Ascending aorta (tissue), 2 donors: Measurements from ENCODE around the gene LRP8. TPM values are rescaled to one million over a fixed set of nuclear protein-coding genes. Genes with fewer than 3 reads are reported as not detected.

Experiments used
- DNase-seq, 2 donors: peaks; one replicate each; pipeline ENCODE4 v3.0.0-alpha.2; 2019; ENCODE audit warnings: low spot score in 2 of 2
- H3K27ac ChIP-seq, 2 donors: fragments of 200-600 bp; sonication (generic); one replicate each; pipeline ENCODE4 v1.5.1; 2016 to 2017; ENCODE audit warnings: mild to moderate bottlenecking in 1 of 2
- H3K27me3 ChIP-seq: fragments of 200-600 bp; sonication (generic); one replicate; pipeline ENCODE4 v1.5.1; 2017
- H3K36me3 ChIP-seq, 2 donors: fragments of 200-600 bp; sonication (generic); one replicate each; pipeline ENCODE4 v1.5.1; 2016
- H3K4me1 ChIP-seq, 2 donors: fragments of 200-600 bp; sonication (generic); one replicate each; pipeline ENCODE4 v1.5.1; 2016 to 2017; ENCODE audit warnings: mild to moderate bottlenecking in 1 of 2
- H3K4me3 ChIP-seq, 2 donors: fragments of 200-600 bp; sonication (generic); one replicate each; pipeline ENCODE4 v1.5.1; 2016 to 2017; ENCODE audit warnings: mild to moderate bottlenecking in 1 of 2
- H3K9me3 ChIP-seq, 2 donors: fragments of 200-600 bp; sonication (generic); one replicate each; pipeline ENCODE4 v1.5.1; 2016
- CTCF ChIP-seq, 3 experiments: fragments of 200-600 bp in 2 of 3; fragments of 450-650 bp in 1 of 3; sonication (generic) in 2 of 3; IDR thresholded peaks; one replicate each; pipeline ENCODE4 v1.5.1; 2016 to 2019; ENCODE audit warnings: antibody characterized with exemption in 3 of 3, mild to moderate bottlenecking in 1 of 3, moderate library complexity in 1 of 3
- intact Hi-C: fragments of 100-400 bp; cut with DNase I; formaldehyde crosslinking; loops from one replicate; pipeline ENCODE4 v1.15.1; 2023
- total RNA-seq: library from RNA; depleted of rRNA; stranded (reverse); fragments of >200 nt; gene quantifications from one replicate; pipeline ENCODE4 v1.1.0, GENCODE V29; 2016

The LRP8 gene
- total RNA-seq, 1 donor from 2014 or later, result 10.0 TPM

DNA sequence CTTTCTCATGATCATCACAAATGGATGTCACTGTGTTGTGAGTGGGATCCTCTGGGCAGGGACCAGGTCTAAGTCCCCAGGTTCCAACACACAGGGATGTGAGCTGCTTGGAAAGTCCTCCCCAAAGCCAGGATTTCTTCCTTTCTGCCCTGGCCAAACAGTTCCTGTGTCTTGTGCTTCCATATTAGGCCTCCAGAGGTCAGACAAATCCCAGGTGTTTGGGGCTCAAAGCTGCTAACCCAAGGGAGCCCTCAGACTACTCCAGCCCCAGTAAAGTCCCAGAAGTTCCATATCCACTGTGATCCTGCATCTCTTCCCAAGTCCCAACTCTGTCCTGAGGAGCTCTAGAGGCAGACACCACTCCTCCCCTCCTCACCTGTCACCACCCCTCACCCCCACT, 61.8 kb downstream of the LRP8 start:
- no peak overlapping the region for H3K27ac ChIP-seq
- intact Hi-C loops, result no loop called here
- TF ChIP-seq CTCF (IDR thresholded peaks at IDR 0.05), result no peak

DNA sequence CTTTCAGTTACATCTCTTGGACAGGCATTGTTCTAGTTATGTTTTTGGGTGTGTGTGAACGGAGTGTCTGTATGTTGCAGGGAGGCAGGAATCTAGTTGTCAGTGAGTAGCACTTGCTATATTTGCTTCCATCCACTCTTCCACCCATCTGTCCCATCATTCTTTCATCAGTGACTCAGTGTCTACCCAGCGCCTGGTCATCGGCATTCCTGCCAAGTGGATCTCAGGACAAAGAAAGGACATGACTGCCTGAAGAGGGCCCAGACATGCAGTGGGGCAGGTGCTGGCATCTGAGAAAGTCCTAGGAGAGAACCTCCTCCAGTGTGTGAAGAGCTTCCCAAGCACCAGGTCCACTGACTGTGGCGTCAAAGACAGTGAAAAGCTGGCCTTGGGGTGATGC, 62.3 kb downstream of the LRP8 start:
- intact Hi-C loops, result no loop called here
- no peak overlapping the region for H3K4me3 ChIP-seq
- TF ChIP-seq CTCF (IDR thresholded peaks at IDR 0.05), result no peak
- no peaks in the 10 kb centered on the region for H3K27me3 ChIP-seq
- H3K27ac ChIP-seq, result no peak overlapping the region
- H3K36me3 ChIP-seq, result peaks cover 20 to 27% of the 10 kb centered on the region in 2 donors
- no peaks in the 10 kb centered on the region for H3K9me3 ChIP-seq
- peak in 1 of 2 donors; percentile 27 for DNase-seq
- H3K4me1 ChIP-seq, result no peaks in the 10 kb centered on the region

More for the DNA sequence above, 61.8 kb downstream of the LRP8 start:
- no peaks in the 10 kb centered on the region for H3K9me3 ChIP-seq
- peak in 1 of 2 donors; percentile 21 for DNase-seq
- H3K4me3 ChIP-seq, result no peak overlapping the region
- no peaks in the 10 kb centered on the region for H3K4me1 ChIP-seq
- peaks cover 23 to 27% of the 10 kb centered on the region in 2 donors for H3K36me3 ChIP-seq
- no peaks in the 10 kb centered on the region for H3K27me3 ChIP-seq

- Histone ChIP-seq H3K4me3 (no peak overlapping the region), H3K36me3 (peaks cover 20 to 23% of the 10 kb centered on the region in 2 donors), H3K9me3 (no peaks in the 10 kb centered on the region), H3K27me3 (no peaks in the 10 kb centered on the region), H3K27ac (no peak overlapping the region), H3K4me1 (no peaks in the 10 kb centered on the region)
- intact Hi-C loops, result no loop called here
- TF ChIP-seq CTCF (IDR thresholded peaks at IDR 0.05), result no peak
- peak in 1 of 2 donors; percentile 56 for DNase-seq
Measured at GRCh38 chr1:53264048-53264447, 63.8 kb downstream of the LRP8 start.

DNA sequence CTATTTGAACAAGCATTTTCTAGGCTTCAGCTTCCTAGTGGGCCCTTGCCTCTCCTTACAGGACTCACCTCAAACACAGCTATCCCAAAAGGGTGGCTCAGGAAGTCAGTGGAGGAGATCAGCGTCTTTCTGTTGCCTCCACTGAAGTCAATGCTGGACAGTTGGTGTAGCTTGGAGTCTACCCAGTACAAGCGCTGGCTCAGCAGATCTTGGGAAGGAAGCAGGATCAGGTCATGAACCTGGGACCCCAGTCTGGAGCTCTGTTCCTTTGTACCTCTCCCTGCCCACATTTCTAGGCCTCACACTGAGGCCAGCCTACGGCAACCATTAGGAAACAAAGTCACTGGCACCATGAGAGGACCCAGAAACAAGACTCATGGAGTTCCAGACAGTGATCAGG, 65.9 kb downstream of the LRP8 start:
- intact Hi-C loops, result no loop called here
- no peak for TF ChIP-seq CTCF (IDR thresholded peaks at IDR 0.05)
- H3K4me3 ChIP-seq, result no peak overlapping the region
- H3K27me3 ChIP-seq, result no peaks in the 10 kb centered on the region
- peak in 1 of 2 donors; percentile 18 for DNase-seq
- no peaks in the 10 kb centered on the region for H3K9me3 ChIP-seq
- no peaks in the 10 kb centered on the region for H3K4me1 ChIP-seq
- no peak overlapping the region for H3K27ac ChIP-seq
- peaks cover 22 to 23% of the 10 kb centered on the region in 2 donors for H3K36me3 ChIP-seq

- Histone ChIP-seq H3K36me3 (peaks cover 23 to 25% of the 10 kb centered on the region in 2 donors), H3K4me3 (no peak overlapping the region), H3K27ac (no peak overlapping the region), H3K4me1 (no peaks in the 10 kb centered on the region), H3K9me3 (no peaks in the 10 kb centered on the region), H3K27me3 (no peaks in the 10 kb centered on the region)
- intact Hi-C loops, result no loop called here
- DNase-seq, result peak in 1 of 2 donors; percentile 35
- TF ChIP-seq CTCF (IDR thresholded peaks at IDR 0.05), result no peak
Measured at GRCh38 chr1:53260631-53261247, 67.1 kb downstream of the LRP8 start.
